HG02798 (cell line): ENCODE results near the gene SLC7A9.

Experiments used
- ATAC-seq: cut with Tn5 transposase; IDR thresholded peaks from one replicate; pipeline ENCODE4 v1.9.1; 2021; ENCODE audit warnings: mild to moderate bottlenecking; ENCODE audit not compliant: unreplicated experiment, poor library complexity

Gene SLC7A9

GRCh38 chr19:32830231-32831014 is 39.1 kb downstream of the SLC7A9 start:
- ATAC-seq: no peak

GRCh38 chr19:32829345-32829896 is 40.1 kb downstream of the SLC7A9 start:
- no peak for ATAC-seq

- ATAC-seq: no peak
Observed at GRCh38 chr19:32828643-32829344, 40.8 kb downstream of the SLC7A9 start.

- no peak for ATAC-seq
Observed at GRCh38 chr19:32828139-32828538, 41.4 kb downstream of the SLC7A9 start.

GRCh38 chr19:32824916-32825608 is 44.5 kb downstream of the SLC7A9 start:
- no peak for ATAC-seq

- ATAC-seq: no peak
Observed at GRCh38 chr19:32824191-32824751, 45.3 kb downstream of the SLC7A9 start.

GRCh38 chr19:32823747-32824102 is 45.8 kb downstream of the SLC7A9 start:
- ATAC-seq: no peak

- ATAC-seq: no peak
Observed at GRCh38 chr19:32822916-32823746, 46.4 kb downstream of the SLC7A9 start.

- no peak for ATAC-seq
Observed at GRCh38 chr19:32819419-32820400, 49.9 kb downstream of the SLC7A9 start.

- ATAC-seq: no peak
Observed at GRCh38 chr19:32818536-32818935, 51.0 kb downstream of the SLC7A9 start.

GRCh38 chr19:32817569-32818476 is 51.7 kb downstream of the SLC7A9 start:
- no peak for ATAC-seq

GRCh38 chr19:32816555-32817099 is 52.9 kb downstream of the SLC7A9 start:
- no peak for ATAC-seq

- no peak for ATAC-seq
Observed at GRCh38 chr19:32814624-32815023, 54.9 kb downstream of the SLC7A9 start.

- ATAC-seq: no peak
Observed at GRCh38 chr19:32813862-32814425, 55.6 kb downstream of the SLC7A9 start.

GRCh38 chr19:32812571-32812970 is 57.0 kb downstream of the SLC7A9 start:
- ATAC-seq: no peak

- ATAC-seq: no peak
Observed at GRCh38 chr19:32812036-32812435, 57.5 kb downstream of the SLC7A9 start.

- no peak for ATAC-seq
Observed at GRCh38 chr19:32811151-32811550, 58.4 kb downstream of the SLC7A9 start.
